Endothelial cell of umbilical vein (primary cell): ENCODE data around the gene MC3R. TPM values are rescaled to one million over a fixed set of nuclear protein-coding genes. Genes with fewer than 3 reads are reported as not detected.

ENCODE experiments used
- BruUV-seq: library from RNA; stranded (reverse); fragments of 400-500 nt; replicated peaks from 2 replicates; lab custom pipeline; 2021; lab: Mats Ljungman, UMichigan
- CTCF ChIA-PET: fragments of 300-600, 350-600 bp; sonication (Branson Sonifier 250); formaldehyde crosslinking; loops from one replicate; lab custom pipeline; 2021; ENCODE audit warnings: antibody characterized with exemption, inconsistent platforms; lab: Charles Lee
- POLR2A ChIA-PET: fragments of 300-600, 350-600 bp; sonication (Branson Sonifier 250); formaldehyde crosslinking; loops from one replicate; lab custom pipeline; 2021; ENCODE audit warnings: antibody characterized with exemption, inconsistent platforms; lab: Charles Lee
- DNase-seq: peaks from one replicate; pipeline ENCODE4 v3.0.0-alpha.2; 2011; ENCODE audit warnings: low read depth, low spot score
- FAIRE-seq: peaks from 2 replicates; lab custom pipeline; 2011; peaks lifted over from hg19 to GRCh38; lab: Jason Lieb, UNC
- H2AFZ ChIP-seq: 2 replicates; pipeline ENCODE4 v1.6.0; 2012; ENCODE audit warnings: low read depth, low read length, control low read depth, inconsistent platforms
- H3K27ac ChIP-seq: 2 replicates; pipeline ENCODE4 v1.5.1; 2011; ENCODE audit warnings: low read depth, mild to moderate bottlenecking, control low read depth, low read length, moderate library complexity; ENCODE audit not compliant: insufficient read depth
- H3K27me3 ChIP-seq, 2 experiments: 2 replicates each; pipeline versions ENCODE4 v1.6.0 to v1.6.1; 2011; ENCODE audit warnings: low read length in 2 of 2, mixed read lengths in 1 of 2; ENCODE audit not compliant: control insufficient read depth in 2 of 2, insufficient read depth in 2 of 2
- H3K36me3 ChIP-seq, 2 experiments: 2 replicates in 1 of 2; 3 replicates in 1 of 2; pipeline ENCODE4 v1.5.1; 2011; ENCODE audit warnings: low read length in 2 of 2, mild to moderate bottlenecking in 1 of 2, moderate library complexity in 1 of 2; ENCODE audit not compliant: control insufficient read depth in 2 of 2, insufficient read depth in 2 of 2; ENCODE audit errors: extremely low read depth in 1 of 2
- H3K4me1 ChIP-seq: 3 replicates; pipeline ENCODE4 v1.5.1; 2011; ENCODE audit warnings: mild to moderate bottlenecking, low read length; ENCODE audit not compliant: control insufficient read depth, insufficient read depth; ENCODE audit errors: extremely low read depth
- H3K4me2 ChIP-seq: 2 replicates; pipeline ENCODE4 v1.6.1; 2011; ENCODE audit warnings: low read length, control low read depth, mixed read lengths; ENCODE audit not compliant: insufficient read depth
- H3K4me3 ChIP-seq, 3 experiments: fragments of 200-600 bp in 1 of 3; sonication (generic), shearing (Covaris generic) in 1 of 3; replicated peaks in 1 of 3; 2 replicates each; pipeline ENCODE4 v1.5.1; 2011 to 2016; ENCODE audit warnings: control low read depth in 3 of 3, low read length in 3 of 3, mild to moderate bottlenecking in 2 of 3, inconsistent platforms in 1 of 3, low read depth in 1 of 3, moderate library complexity in 1 of 3; ENCODE audit not compliant: insufficient read depth in 1 of 3
- H3K79me2 ChIP-seq: 2 replicates; pipeline ENCODE4 v1.6.0; 2012; ENCODE audit warnings: low read length, inconsistent platforms; ENCODE audit not compliant: control insufficient read depth, insufficient read depth
- H3K9ac ChIP-seq: replicated peaks from 2 replicates; pipeline ENCODE3; 2011; ENCODE audit warnings: low read length, control low read depth; ENCODE audit not compliant: insufficient read depth; ENCODE audit errors: extremely low read depth
- H3K9me1 ChIP-seq: replicated peaks from 3 replicates; pipeline ENCODE4 v1.6.0; 2011; ENCODE audit warnings: mild to moderate bottlenecking, low read length; ENCODE audit not compliant: control insufficient read depth, insufficient read depth; ENCODE audit errors: extremely low read depth
- H3K9me3 ChIP-seq: replicated peaks from 2 replicates; pipeline ENCODE4 v1.5.1; 2012; ENCODE audit warnings: low read length, inconsistent platforms; ENCODE audit not compliant: control insufficient read depth, insufficient read depth
- H4K20me1 ChIP-seq: replicated peaks from 2 replicates; pipeline ENCODE3; 2011; ENCODE audit warnings: mild to moderate bottlenecking, low read length; ENCODE audit not compliant: control insufficient read depth, insufficient read depth; ENCODE audit errors: extremely low read depth
- CTCF ChIP-seq, 2 donors: IDR thresholded peaks; 1 replicate in 1 of 2; 2 replicates in 1 of 2; pipeline ENCODE4 v1.5.1; 2011; ENCODE audit warnings: low read length in 2 of 2, mild to moderate bottlenecking in 2 of 2, moderate library complexity in 2 of 2, control low read depth in 1 of 2, inconsistent platforms in 1 of 2, low read depth in 1 of 2; ENCODE audit not compliant: insufficient read depth in 1 of 2; ENCODE audit errors: extremely low read depth in 1 of 2
- EZH2 ChIP-seq: IDR thresholded peaks from 2 replicates; pipeline ENCODE4 v1.6.1; 2012; ENCODE audit warnings: borderline replicate concordance, low read depth, mild to moderate bottlenecking, moderate library complexity, low read length, inconsistent platforms; ENCODE audit not compliant: severe bottlenecking
- FOS ChIP-seq: IDR thresholded peaks from 2 replicates; pipeline ENCODE4 v1.6.1; 2011; ENCODE audit warnings: mild to moderate bottlenecking, low read length, moderate library complexity, borderline replicate concordance; ENCODE audit not compliant: insufficient read depth
- GATA2 ChIP-seq: IDR thresholded peaks from 2 replicates; pipeline ENCODE4 v1.7.0; 2011; ENCODE audit warnings: low read depth, mild to moderate bottlenecking, moderate library complexity, mixed read lengths, low read length; ENCODE audit not compliant: insufficient read length, insufficient read depth
- JUN ChIP-seq: IDR thresholded peaks from 2 replicates; pipeline ENCODE4 v1.6.1; 2011; ENCODE audit warnings: borderline replicate concordance, low read depth; ENCODE audit not compliant: insufficient read length, insufficient read depth
- MAX ChIP-seq: IDR thresholded peaks from 2 replicates; pipeline ENCODE4 v1.6.1; 2011; ENCODE audit not compliant: insufficient read depth, insufficient read length
- MYC ChIP-seq: IDR thresholded peaks from one replicate; pipeline ENCODE4 v1.6.1; 2011; ENCODE audit warnings: mild to moderate bottlenecking, low read depth, low read length
- POLR2A ChIP-seq: IDR thresholded peaks from 2 replicates; pipeline ENCODE4 v1.6.1; 2012; ENCODE audit warnings: low read depth, mild to moderate bottlenecking, control low read depth, low read length
- POLR2AphosphoS5 ChIP-seq: IDR thresholded peaks from 2 replicates; pipeline ENCODE4 v1.6.1; 2012; ENCODE audit warnings: low read depth, mild to moderate bottlenecking, control low read depth, low read length, moderate library complexity; ENCODE audit not compliant: insufficient read depth
- dilution Hi-C: fragments of 300-500 bp; cut with MboI; formaldehyde crosslinking; loops from one replicate; pipeline ENCODE4 v1.15.0; 2019; ENCODE audit warnings: low sequenced_read_pairs; ENCODE audit not compliant: extremely low pct_ligation_motif_present
- intact Hi-C: fragments of 100-400 bp; cut with micrococcal nuclease; formaldehyde crosslinking; loops from one replicate; pipeline ENCODE4 v1.10.0; 2022
- polyA plus RNA-seq, 4 experiments: library from polyadenylated mRNA; depleted of rRNA in 3 of 4; stranded (reverse) in 3 of 4; unstranded in 1 of 4; fragments of >200 nt; gene quantifications; 2 replicates each; pipeline versions ENCODE4 v1.2.1 to v1.2.3, GENCODE V29; 2011 to 2012; ENCODE audit warnings: missing spikeins in 1 of 4
- total RNA-seq: library from RNA; stranded (reverse); gene quantifications from 2 replicates; pipeline ENCODE4 v1.2.3, GENCODE V29; 2021

MC3R gene
- total and polyA plus RNA-seq, 2 donors (not counting 3 experiments of a cell fraction or from before 2014, with no cell fraction given), result not detected

- Histone ChIP-seq H3K79me2 (no peaks in the 10 kb centered on the region), H3K9me1 (no peaks in the 10 kb centered on the region), H3K9me3 (peaks cover 2% of the 10 kb centered on the region), H3K9ac (no peak overlapping the region), H3K27ac (no peak overlapping the region), H3K27me3 (no peaks in the 10 kb centered on the region), H4K20me1 (no peaks in the 10 kb centered on the region), H2AFZ (no peak overlapping the region), H3K36me3 (no peaks in the 10 kb centered on the region), H3K4me3 (no peak overlapping the region), H3K4me2 (no peak overlapping the region), H3K4me1 (no peaks in the 10 kb centered on the region)
- no TSS peak for BruUV-seq
- no peak for TF ChIP-seq GATA2
- TF ChIP-seq EZH2, result no peak
- TF ChIP-seq CTCF (IDR thresholded peaks at IDR 0.05; ENCODE audit: extremely low read depth in 1 of 2, insufficient read depth in 1 of 2, low read depth in 1 of 2, low read length in 2 of 2), result no peak
- no peak for TF ChIP-seq POLR2A
- TF ChIP-seq JUN, result no peak
- no peak for TF ChIP-seq POLR2AphosphoS5
- no peak for TF ChIP-seq MAX
- no peak for TF ChIP-seq FOS
- TF ChIP-seq MYC, result no peak
- no peak for DNase-seq
- ChIA-PET POLR2A (no interaction called here), CTCF (no interaction called here)
- FAIRE-seq, result no peak
- dilution Hi-C loops, result no loop called here
- intact Hi-C loops, result no loop called here
Observed at GRCh38 chr20:56244259-56244658, 4.3 kb upstream of the MC3R start.
